GM19238 (cell line): ENCODE measurements around the gene MIGA2.
"Not testable (repeated sequence)": the region's sequence is repeated elsewhere in the genome, so short reads cannot be mapped to it uniquely, and the experiment has no call there.

Experiments used
- DNase-seq: peaks from one replicate; pipeline ENCODE4 v3.0.0; 2011; ENCODE audit warnings: low spot score; ENCODE audit not compliant: insufficient read length

The MIGA2 gene, protein sequence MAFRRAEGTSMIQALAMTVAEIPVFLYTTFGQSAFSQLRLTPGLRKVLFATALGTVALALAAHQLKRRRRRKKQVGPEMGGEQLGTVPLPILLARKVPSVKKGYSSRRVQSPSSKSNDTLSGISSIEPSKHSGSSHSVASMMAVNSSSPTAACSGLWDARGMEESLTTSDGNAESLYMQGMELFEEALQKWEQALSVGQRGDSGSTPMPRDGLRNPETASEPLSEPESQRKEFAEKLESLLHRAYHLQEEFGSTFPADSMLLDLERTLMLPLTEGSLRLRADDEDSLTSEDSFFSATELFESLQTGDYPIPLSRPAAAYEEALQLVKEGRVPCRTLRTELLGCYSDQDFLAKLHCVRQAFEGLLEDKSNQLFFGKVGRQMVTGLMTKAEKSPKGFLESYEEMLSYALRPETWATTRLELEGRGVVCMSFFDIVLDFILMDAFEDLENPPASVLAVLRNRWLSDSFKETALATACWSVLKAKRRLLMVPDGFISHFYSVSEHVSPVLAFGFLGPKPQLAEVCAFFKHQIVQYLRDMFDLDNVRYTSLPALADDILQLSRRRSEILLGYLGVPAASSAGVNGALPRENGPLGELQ

DNA sequence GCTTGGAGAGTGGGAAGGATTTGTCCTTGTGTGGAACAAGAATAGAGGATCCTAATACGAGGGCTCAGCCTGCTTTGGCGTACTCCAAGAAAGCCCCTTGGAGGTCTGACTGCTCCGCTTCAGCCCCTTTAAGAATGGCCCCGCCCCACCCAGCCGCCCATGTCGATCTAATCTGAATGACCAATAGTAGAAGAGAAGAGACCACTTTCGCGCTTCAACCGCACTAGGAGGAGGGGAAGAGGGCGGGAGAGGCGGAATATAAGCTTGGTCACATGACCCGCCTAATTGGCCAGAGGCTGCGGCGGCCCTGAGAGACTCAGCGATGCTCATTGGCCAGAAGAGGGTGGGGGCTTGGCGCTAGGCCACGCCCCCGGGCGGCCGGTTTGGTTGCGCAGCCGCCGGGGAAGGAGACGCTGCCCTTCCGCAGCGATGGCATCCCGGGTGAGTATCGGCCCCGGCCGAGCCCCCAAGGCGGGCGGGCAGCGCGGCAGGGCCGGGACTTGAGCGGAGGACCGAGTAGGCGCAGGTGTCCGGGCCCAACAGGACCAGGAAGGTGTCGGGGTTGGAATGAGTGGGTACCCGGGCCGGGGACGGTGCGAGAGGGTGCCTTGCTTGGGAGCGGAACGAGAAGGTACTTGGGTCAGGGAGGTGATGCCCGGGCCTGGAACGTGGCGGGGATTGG lies at the start of gene MIGA2:
Gene MIGA2 (plus strand): TSS at position 386 of the 682 bp plus-strand sequence. CDS start 3,969 bp downstream, outside the sequence.
- DNase-seq: peak; percentile 99

DNA sequence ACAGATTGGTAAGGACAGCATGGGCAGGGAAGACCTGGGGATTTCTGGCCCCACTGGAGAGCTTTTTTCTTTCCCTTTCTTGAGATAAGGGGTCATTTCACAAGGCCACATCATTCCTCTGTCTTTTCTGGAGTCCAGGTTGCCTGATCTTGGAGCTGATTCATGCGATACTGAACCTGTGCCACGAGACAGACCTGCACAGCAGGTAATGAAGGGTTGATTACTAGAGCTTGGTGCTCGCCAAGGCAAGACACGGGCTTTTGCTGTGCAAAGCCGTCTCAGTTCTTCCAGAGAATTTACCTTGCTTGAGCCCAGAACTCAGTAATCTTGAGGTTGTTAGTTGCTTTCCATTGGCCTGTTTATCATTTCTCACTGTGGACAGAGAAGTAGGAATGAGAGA lies 49.8 kb upstream of the MIGA2 start:
- no peak for DNase-seq

DNA sequence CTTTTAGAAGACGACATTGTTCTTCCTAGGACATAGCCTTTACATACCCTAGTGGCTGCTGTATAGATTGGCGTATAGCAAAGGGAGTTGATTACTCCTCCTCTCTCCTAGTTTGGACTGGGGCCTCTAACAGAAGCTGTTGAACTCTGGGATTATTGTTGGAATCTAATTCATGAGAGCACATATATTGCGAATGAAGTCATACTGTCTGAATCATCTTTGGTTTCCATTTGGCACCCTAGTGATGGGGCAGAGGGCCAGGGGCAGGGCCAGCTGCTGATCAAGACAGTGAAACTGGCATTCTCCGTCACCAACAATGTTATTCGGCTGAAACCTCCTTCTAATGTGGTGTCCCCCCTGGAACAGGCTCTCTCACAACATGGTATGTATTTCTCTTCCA lies 48.6 kb upstream of the MIGA2 start:
- no peak for DNase-seq

DNA sequence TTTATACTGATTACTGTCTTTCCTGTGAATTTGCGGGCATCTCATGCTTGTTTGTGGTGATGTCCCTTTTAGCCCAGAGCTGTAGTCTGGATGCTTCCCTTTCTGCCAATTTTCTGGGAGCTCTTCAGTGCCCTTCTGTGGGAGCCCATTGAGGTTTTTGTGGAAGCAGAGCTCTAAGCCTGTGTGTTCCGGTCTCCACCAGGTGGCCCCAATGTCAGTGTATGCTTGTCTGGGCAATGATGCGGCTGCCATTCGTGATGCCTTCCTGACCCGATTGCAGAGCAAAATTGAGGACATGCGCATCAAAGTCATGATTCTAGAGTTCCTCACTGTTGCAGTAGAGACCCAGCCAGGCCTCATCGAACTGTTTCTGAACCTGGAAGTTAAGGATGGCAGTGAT lies 43.4 kb upstream of the MIGA2 start:
- DNase-seq: no peak

DNA sequence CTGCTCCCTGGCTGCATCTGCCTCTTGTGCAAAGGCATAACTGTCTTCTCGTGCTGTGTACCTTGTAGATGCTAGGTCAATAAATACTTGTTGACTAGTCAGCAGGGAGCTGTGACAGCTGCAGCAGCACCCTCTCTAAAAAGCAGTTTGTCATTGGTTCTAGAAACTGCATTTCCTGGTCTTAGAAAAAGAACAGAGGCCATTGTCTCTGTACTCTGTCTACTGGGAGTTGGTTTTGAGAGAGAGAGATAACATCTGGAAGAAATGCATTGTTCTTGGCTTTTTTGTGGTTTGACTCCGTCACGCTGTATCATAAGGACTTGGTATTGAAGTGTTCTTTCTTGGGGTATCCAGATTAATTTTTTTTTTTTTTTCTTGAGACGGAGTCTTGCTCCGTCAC lies 40.6 kb upstream of the MIGA2 start:
- DNase-seq: no peak

DNA sequence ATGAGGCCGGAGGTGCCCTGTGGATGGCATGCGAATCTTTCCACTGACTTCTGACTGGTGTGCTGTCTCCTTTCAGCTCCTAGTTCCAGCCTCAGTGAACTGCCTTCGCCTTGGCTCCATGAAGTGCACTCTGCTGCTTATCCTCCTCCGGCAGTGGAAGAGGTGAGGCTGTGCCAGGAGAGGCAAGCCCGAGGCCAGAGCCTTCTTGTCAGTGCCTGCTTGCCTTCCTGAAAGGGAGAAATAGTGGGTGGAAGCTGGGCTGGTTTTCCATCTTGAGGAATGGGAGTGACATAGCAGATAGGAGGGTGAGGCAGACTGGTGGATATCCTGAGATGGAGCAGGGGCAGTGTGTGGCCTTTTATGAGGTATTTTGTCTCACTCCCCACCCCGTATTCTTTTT lies 38.0 kb upstream of the MIGA2 start:
- DNase-seq: no peak

DNA sequence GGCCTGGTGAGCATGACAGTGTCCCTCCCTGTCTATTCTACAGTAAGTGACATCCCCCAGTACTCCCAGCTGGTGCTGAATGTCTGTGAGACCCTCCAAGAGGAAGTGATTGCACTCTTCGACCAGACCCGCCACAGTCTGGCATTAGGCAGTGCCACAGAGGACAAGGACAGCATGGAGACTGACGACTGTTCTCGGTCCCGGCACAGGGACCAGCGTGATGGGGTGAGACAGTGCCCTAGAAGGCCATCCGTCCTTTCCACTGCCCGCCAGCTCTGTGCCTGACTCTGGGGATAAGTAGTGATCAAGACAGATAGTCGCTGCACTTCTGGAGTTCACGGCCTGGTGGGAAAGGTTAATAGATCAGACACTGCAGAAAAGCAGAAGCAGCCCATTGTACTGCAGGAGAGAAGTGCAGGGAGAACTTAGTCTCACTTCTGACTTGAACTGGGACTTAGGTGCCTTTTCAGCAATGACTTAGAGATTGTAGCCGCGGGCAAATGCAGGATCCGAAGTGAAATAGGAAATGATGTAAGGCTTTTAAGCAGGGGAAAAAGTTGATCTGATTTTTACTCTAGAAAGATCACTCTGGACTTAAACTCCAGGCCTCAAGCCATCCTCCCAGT lies 36.7 kb upstream of the MIGA2 start:
- DNase-seq: no peak

DNA sequence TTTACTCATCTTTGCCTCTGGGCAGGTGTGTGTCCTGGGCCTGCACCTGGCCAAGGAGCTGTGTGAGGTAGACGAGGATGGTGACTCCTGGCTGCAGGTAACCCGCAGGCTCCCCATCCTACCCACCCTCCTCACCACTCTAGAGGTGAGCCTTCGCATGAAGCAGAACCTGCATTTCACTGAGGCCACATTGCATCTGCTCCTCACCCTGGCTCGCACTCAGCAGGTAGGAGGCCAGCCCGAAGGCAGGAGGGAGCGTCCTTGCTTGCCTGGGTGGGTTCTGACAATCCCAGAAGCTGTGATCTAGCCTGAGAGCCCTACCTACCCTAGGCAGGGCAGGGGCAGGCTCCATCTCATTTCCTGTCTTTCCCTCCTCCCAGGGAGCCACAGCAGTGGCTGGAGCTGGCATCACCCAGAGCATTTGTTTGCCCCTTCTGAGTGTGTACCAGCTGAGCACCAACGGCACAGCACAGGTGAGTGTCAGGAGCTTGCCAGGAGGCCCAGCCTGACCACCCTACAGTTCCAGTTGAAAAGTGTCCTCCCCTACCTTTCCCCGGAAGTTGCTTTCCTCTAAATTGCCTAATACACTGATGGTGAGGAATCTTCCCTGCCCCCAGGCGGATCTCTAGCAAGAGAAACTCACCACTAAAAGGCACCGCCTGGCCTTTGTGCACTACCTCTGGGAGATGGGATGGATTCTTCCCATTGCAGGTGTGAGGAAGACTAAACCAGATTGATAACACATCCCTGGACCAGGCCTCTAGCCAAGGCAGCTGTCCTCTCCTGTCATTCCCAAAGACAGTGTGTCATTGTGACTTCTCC lies 34.7 kb upstream of the MIGA2 start:
- DNase-seq: no peak

DNA sequence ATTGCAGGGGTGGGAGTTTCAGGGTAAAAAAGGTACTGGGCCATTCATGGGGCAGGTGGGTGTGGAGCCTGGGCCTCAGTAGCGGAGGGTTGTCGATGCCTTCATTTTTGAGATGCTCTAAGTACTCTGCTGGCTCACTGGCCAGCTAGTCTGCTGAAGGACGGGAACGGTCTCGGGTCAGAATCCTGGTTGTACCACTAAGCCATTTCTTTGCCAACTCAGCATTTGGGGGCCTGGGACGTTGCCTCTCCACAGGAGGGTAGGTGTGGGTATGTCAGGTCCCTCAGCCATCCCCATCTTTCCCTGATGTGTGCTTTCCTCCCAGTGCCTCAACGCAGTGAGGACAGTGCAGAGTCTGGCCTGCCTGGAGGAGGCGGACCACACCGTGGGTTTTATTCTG lies 33.4 kb upstream of the MIGA2 start:
- no peak for DNase-seq

DNA sequence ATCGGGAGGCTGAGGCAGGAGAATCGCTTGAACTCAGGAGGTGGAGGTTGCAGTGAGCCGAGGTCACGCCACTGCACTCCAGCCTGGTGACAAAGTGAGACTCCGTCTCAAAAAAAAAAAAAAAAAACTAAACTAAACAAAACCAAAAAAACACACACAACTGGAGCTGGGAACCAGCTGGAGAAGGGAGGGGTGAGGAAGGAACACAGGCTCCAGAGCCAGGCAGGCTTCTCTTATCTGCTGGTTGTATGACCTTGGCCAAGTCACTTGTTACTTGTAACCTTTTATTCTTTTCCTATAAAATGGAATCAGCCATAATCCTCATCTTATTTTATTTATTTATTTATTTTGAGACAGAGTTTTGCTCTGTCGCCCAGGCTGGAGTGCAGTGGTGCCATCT lies 32.3 kb upstream of the MIGA2 start:
- not testable (repeated sequence) for DNase-seq

DNA sequence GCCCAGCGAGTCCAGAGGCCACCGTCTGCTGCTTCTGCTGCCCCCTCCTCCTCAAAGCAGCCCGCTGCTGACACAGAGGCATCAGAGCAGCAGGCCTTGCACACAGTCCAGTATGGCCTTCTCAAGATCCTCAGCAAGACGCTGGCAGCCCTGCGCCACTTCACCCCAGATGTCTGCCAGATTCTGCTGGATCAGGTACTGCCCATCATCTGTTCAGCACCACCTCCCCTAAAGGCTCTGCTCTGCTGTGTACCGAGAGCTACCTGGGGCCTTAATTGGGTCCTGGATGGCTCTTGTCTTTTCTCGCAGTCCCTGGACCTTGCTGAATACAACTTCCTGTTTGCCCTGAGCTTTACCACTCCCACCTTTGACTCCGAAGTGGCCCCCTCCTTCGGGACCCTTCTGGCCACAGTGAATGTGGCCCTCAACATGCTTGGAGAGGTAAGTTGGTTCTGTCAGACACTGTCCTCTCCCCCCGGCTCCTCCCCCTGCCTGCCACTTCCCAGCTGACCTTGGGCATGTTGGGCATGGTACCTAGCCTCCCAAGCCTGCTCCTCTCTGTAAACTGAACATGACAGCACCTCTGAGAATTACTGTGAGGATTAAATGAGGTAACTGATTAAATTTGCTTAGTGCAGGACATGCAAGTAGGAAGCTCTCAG lies 31.0 kb upstream of the MIGA2 start:
- no peak for DNase-seq

DNA sequence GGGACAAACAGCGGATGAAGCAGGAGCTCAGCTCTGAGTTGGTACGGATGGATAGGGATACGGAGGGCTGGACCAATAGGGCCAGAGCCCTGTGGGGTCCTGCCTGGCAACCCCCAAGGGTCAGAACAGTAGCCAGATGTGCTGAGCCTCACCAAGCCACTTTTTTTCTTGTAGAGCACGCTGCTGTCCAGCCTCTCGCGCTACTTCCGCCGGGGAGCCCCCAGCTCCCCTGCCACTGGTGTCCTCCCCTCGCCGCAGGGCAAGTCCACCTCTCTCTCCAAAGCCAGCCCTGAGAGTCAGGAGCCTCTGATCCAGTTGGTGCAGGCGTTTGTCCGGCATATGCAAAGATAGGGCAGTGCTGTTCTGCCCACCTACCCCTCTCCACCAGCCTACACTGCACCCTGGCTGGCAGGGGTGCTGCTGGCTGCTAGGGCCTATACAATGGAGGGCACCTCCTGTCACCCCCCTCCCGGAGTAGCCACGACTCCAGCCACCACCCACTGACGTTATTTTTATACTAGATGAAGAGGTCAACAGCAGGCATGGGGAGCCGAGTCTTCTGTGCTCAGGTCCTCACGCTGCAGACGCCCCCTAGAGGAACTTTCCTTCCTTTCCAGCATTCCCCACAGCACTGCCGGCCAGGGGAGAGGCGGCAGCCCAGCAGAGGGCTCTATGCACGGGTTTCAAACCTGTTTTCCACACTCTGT lies 29.9 kb upstream of the MIGA2 start:
- DNase-seq: peak; percentile 70

DNA sequence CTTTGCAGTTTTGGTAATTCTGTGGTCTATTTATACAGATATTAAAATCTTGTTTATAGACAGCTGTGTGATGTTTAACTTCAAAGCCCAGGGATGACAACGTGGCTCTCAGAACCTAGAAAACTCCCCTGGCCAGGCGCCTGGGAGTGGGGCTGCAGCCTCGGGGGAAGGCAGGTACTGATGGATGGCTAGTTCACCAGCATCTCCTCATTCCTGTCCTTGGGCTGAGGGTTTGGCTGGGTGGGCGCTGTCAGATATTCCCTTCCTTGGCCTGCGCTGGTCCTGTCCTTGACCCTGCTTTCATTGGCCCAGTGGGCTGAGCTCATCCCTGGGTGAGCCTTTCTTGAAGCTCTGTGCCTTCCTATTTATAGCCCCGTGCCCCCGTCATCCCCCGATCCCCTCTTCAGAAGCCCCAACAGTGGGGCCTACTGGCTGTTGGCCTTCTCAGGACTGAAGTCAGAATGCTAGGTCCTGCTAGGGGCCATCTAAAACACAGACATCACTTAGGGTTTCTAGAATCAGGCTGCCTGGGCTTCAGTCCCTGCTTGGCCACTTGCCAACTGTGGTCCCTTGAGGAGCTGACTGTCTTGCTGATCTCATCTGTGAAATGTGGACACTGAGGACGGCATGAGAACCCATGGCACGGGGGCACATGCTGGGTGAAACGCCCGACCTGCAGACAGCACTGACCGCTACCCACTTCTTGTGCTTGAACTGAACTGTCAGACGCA lies 29.2 kb upstream of the MIGA2 start:
- DNase-seq: no peak

DNA sequence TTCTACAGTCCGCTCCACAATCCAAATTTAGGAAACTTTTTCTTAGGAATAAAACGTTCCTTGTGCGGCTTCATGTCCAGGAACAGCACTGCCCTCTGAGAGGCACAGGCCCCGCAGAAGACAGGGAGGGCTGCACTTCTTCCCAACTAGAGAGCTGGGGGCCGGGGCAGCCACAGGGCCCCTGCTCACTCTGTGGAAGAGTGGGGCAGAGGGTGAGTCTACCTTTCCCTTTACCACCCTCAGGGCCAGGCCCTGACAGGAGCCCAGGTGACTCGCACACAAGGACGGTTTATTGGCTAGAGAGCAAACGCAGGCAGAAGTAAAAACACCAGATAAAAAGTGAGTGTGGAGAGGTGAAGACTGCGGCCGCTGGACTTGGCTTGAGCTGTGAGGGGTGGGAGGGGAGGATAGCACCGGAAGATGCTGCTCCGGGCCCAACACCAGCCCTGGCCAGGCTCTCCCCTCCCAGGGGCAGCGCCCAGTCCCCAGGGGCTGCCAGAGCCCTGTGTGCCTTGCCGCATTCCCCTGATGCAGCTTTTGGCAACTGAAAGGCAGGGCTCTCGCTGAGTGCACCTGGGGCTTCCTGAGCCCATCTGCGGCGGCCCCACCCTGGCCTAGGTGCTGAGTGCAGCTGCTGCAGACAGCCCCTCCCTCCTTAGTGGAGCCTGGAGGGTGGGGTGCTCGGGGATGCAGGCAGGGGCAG lies 28.5 kb upstream of the MIGA2 start:
- DNase-seq: no peak

DNA sequence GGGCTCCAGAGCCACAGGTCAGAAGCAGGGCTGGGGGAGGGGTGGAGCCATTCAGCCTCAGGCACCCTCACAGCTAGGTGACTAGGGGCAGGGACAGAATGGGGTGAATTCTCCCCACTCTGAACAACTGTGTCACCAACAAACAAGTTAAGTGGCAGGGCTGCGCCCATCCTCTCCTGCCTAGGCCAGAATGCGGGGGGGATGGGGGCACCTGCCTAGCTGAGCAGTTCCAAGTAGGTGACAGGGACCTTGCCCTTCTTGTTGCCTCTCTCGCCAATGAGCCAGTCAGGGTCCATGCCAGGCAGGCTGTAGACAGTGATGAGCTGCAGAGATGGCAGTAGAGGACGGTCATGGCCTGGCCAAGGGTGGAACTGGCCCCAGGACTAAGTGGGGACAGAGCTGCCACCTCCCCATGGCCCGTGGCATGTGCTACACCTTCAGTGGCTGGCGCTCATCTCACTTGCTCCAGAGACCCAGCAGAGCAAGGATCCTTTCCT lies 27.9 kb upstream of the MIGA2 start:
- no peak for DNase-seq

DNA sequence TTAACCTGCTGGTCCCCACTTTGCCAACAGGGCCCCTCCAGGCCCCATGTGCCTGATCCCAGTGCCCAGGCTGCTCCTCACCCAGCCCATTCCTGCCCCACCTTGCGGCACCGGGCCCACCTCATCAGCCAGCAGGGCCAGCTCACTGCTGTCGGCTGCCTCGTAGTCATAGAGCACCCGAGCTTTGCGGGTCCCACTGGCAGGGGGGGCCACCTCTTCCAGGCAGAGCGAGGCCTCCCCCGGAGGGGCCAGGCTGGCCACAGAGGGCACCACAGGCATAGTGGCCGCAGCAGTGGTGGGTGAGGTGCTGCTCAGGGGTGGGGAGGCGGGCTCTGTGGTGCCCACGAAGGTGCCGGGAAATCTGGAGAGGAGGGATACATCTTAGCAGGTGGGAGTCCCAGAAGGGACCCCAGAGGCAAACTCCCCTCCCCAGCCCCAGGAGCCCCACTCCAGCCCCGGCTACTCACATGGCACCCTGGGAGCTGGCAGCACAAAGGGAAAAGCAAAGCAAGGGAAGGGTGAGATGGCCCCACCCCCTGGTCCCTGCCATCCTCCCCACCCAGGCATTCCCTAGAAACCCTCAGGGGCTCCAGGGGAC lies 27.3 kb upstream of the MIGA2 start:
- no peak for DNase-seq

DNA sequence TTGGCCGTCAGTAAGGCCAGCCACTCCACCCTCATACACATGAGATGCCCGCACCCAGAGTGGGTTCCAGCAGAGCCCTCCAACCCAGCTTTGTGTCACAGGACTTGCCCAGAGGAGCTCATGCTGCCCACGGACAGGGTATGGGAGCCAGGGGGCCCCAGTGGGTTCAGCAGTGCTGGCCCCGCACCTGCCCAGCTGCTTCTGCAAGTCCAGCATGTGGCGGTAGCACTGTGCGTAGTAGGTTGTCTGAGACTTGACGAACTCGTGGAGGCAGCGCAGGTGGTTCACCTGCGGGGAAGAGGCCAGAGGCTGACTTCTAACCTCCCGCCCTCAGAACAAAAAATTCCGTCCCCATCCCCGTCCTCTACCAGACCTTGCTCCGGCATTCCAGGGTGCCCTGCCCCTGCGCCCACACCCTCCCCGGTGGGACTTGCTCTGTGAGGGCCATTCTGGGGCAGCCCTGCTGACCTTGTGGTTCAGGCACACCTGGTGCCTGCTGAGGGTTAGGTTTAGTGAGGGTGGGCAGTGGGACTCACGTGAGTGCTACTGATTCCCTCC lies 26.8 kb upstream of the MIGA2 start:
- DNase-seq: no peak
